ENCODE data around the gene NTSR1.

Gene NTSR1

DNA sequence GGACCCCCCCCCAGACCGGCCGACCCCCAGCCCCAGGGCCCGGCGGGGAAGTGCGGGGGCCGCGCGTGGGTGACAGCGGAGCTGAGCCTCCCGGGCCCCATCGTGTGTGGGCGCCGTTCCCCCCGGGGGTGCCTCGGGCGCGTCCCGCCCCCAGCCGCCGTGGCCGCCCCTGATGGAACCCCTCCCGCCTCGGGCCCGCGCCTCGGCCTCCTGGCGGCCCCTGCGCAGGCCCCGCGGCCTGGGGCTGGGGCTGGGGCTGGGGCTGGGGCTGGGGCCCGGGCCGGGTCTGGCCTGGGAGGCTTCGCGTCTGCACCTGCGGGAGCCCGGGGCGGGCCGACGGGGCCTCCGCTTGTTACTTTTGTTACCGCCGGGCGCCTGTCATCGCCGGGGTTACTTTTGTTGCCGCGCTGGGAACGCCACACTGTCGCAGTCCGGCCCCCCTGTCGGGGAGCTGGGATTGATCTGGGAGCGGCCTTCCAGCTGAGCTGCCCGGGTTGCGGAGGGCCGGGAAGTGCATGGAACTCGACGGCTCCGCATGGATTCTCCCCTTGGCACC lies 96.6 kb downstream of the NTSR1 start:
- no peak for TF ChIP-seq EZH2phosphoT487 (IDR thresholded peaks at IDR 0.05; ENCODE audit: borderline replicate concordance, low read length)
- peaks cover 13% of the 10 kb centered on the region for H4K20me1 ChIP-seq (ENCODE audit: control insufficient read depth, insufficient read depth, low read depth, low read length)
- H3F3A ChIP-seq (ENCODE audit: control insufficient read depth, insufficient read depth), result 0 out of 2 replicates have a peak, but pooled peaks cover 2% of the 10 kb centered on the region
- H3K4me2 ChIP-seq (ENCODE audit: low read length), result peak overlapping the region; percentile 90
- peaks cover 33% of the 10 kb centered on the region for H3K4me1 ChIP-seq (ENCODE audit: control insufficient read depth, low read length)
- H3K4me3 ChIP-seq (ENCODE audit: low read length), result peak overlapping the region; percentile 79
- peak overlapping the region; percentile 47 for H3K27ac ChIP-seq (ENCODE audit: low read depth, low read length)
- H3K36me3 ChIP-seq (ENCODE audit: control insufficient read depth, low read length), result peaks cover 55% of the 10 kb centered on the region
- no peaks in the 10 kb centered on the region for H3K9me3 ChIP-seq (ENCODE audit: control insufficient read depth, insufficient read depth, low read length)
- H3K9me2 ChIP-seq (replicated peaks; ENCODE audit: control insufficient read depth, low read length), result no peaks in the 10 kb centered on the region
- no peaks in the 10 kb centered on the region for H3K27me3 ChIP-seq (ENCODE audit: control insufficient read depth, low read length)
- H3K79me2 ChIP-seq (ENCODE audit: control insufficient read depth, low read length), result peaks cover 41% of the 10 kb centered on the region

DNA sequence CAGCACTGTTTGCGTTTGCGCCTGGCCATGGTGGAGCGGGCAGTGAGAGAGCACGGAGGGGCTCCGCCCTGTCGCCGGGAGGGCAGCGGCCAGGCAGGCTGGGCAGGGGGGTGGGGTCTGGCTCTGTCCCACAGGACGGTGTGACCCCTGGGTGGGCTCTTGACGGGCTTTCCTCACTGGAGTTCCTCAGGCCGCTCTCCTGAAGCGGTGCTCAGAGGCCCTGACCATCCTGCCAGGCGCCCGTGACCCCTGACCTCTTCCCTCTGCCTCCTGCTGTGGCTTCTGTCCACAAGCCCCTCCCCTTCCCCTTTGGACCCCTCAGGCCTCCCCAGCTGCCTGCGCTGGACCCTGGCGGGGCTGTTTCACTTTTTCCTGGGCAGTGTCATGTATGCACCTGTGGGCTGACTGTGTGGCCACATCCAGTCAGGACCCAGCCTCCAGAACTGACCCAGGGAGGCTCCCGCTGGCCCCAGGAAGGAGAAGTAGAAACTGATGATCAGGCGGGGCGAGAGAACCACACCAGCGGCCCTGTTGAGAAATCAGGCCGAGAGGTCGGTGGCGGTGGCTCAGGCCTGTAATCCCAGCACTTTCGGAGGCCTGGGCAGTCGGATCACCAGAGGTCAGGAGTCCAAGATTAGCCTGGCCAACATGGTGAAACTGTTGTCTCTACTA lies 97.2 kb downstream of the NTSR1 start:
- 0 out of 2 replicates have a peak, but pooled peaks cover 2% of the 10 kb centered on the region for H3F3A ChIP-seq (ENCODE audit: control insufficient read depth, insufficient read depth)
- TF ChIP-seq, protein P1, sequence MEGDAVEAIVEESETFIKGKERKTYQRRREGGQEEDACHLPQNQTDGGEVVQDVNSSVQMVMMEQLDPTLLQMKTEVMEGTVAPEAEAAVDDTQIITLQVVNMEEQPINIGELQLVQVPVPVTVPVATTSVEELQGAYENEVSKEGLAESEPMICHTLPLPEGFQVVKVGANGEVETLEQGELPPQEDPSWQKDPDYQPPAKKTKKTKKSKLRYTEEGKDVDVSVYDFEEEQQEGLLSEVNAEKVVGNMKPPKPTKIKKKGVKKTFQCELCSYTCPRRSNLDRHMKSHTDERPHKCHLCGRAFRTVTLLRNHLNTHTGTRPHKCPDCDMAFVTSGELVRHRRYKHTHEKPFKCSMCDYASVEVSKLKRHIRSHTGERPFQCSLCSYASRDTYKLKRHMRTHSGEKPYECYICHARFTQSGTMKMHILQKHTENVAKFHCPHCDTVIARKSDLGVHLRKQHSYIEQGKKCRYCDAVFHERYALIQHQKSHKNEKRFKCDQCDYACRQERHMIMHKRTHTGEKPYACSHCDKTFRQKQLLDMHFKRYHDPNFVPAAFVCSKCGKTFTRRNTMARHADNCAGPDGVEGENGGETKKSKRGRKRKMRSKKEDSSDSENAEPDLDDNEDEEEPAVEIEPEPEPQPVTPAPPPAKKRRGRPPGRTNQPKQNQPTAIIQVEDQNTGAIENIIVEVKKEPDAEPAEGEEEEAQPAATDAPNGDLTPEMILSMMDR (IDR thresholded peaks at IDR 0.05; ENCODE audit: low read depth, low read length, poor library complexity, severe bottlenecking), result no peak
- TF ChIP-seq EZH2phosphoT487 (IDR thresholded peaks at IDR 0.05; ENCODE audit: borderline replicate concordance, low read length), result no peak
- peaks cover 14% of the 10 kb centered on the region for H4K20me1 ChIP-seq (ENCODE audit: control insufficient read depth, insufficient read depth, low read depth, low read length)
- peaks cover 33% of the 10 kb centered on the region for H3K4me1 ChIP-seq (ENCODE audit: control insufficient read depth, low read length)
- H3K4me2 ChIP-seq (ENCODE audit: low read length), result peak overlapping the region; percentile 90
- no peaks in the 10 kb centered on the region for H3K9me2 ChIP-seq (replicated peaks; ENCODE audit: control insufficient read depth, low read length)
- H3K9me3 ChIP-seq (ENCODE audit: control insufficient read depth, insufficient read depth, low read length), result no peaks in the 10 kb centered on the region
- peaks cover 41% of the 10 kb centered on the region for H3K79me2 ChIP-seq (ENCODE audit: control insufficient read depth, low read length)
- H3K36me3 ChIP-seq (ENCODE audit: control insufficient read depth, low read length), result peaks cover 54% of the 10 kb centered on the region
- H3K4me3 ChIP-seq (ENCODE audit: low read length), result peak overlapping the region; percentile 79
- no peaks in the 10 kb centered on the region for H3K27me3 ChIP-seq (ENCODE audit: control insufficient read depth, low read length)
- H3K27ac ChIP-seq (ENCODE audit: low read depth, low read length), result no peak overlapping the region

DNA sequence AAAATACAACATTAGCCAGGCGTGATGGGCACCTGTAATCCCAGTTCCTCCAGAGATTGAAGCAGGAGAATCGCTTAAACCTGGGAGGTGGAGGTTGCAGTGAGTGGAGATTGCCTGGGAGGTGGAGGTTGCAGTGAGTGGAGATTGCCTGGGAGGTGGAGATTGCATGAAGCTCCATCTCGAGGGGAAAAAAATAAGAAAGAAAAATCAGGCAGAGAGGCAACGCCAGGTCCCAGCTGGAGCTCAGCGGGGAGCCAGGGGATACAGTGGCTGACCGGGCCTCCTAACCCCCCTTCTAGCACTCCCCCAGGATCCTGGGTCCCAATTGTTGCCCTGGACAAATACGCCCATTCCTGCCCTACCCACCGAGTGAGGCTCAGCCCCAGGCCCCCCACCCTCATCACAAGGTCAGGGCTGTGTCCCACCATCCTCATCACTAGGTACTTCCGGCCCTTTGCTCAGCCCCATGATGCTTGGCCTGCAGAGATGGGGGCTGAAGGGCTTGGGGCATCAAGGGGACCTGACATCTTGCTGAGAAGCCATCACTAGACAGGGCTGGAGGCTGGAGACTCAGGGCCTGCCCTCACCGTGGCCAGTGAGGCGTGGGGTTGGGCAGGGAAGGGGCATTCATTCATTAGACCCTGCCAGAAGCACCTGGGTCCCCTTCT lies 97.9 kb downstream of the NTSR1 start:
- Histone ChIP-seq H3K9me3 (ENCODE audit: control insufficient read depth, insufficient read depth, low read length) (no peaks in the 10 kb centered on the region), H3K79me2 (ENCODE audit: control insufficient read depth, low read length) (peaks cover 41% of the 10 kb centered on the region), H4K20me1 (ENCODE audit: control insufficient read depth, insufficient read depth, low read depth, low read length) (peaks cover 14% of the 10 kb centered on the region), H3K36me3 (ENCODE audit: control insufficient read depth, low read length) (peaks cover 52% of the 10 kb centered on the region), H3K4me3 (ENCODE audit: low read length) (peak overlapping the region; percentile 79), H3K4me1 (ENCODE audit: control insufficient read depth, low read length) (peaks cover 33% of the 10 kb centered on the region), H3K27ac (ENCODE audit: low read depth, low read length) (no peak overlapping the region), H3K4me2 (ENCODE audit: low read length) (peak overlapping the region; percentile 90), H3F3A (ENCODE audit: control insufficient read depth, insufficient read depth) (0 out of 2 replicates have a peak, but pooled peaks cover 2% of the 10 kb centered on the region), H3K27me3 (ENCODE audit: control insufficient read depth, low read length) (no peaks in the 10 kb centered on the region), H3K9me2 (replicated peaks; ENCODE audit: control insufficient read depth, low read length) (no peaks in the 10 kb centered on the region)
- TF ChIP-seq, protein P1 (IDR thresholded peaks at IDR 0.05; ENCODE audit: low read depth, low read length, poor library complexity, severe bottlenecking), result no peak
- TF ChIP-seq EZH2phosphoT487 (IDR thresholded peaks at IDR 0.05; ENCODE audit: borderline replicate concordance, low read length), result no peak

Measured in DOHH2 (cell line).